Measurements from ENCODE around the gene CLDN7.

Gene CLDN7

DNA sequence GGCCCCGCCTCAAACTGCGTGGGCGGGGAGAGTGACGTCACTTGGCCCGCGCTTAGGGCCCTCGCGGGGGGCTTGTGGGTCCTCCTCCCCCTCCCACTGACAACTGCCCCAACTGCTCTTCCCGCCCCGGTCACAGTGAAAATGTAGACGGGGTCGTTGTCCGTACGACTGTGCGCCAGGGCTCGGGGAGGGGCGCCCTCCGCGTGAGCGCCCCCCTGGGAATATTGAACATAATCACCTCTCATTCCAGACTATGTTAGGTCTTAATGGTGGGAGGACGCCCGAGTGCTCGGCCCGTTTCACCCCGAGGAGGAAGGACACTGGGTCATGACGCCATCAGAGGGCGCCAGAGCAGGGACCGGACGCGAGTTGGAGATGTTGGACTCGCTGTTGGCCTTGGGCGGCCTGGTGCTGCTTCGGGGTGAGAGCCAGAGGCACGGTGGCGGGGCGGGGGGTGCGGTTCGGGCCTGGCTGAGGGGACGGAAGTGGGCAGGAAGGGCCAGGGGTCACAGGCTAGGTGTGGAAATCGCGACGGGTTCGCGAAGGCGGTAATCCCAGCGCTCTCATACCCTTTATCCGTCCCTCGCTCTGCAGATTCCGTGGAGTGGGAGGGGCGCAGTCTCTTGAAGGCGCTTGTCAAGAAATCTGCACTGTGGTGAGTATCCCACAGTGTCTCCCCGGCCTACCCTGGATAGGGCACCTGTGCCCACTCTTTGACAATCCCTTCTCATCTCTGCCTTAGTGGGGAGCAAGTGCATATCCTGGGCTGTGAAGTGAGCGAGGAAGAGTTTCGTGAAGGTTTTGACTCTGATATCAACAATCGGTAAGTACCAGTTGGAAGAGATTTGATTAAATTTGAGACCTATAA, 9.9 kb downstream of the CLDN7 start, which contains the start of gene ELP5:
TSS of gene ELP5 (plus strand) at position 40 of the 868 bp plus-strand sequence. CDS start at position 376, 336 bp downstream.
- peaks cover 39% of the 10 kb centered on the region for H4K20me1 ChIP-seq (ENCODE audit: insufficient read depth, low read length, poor library complexity, severe bottlenecking)
- peak within 1 kb of the TSS; percentile 94 for H2AFZ ChIP-seq (ENCODE audit: low read length)

DNA sequence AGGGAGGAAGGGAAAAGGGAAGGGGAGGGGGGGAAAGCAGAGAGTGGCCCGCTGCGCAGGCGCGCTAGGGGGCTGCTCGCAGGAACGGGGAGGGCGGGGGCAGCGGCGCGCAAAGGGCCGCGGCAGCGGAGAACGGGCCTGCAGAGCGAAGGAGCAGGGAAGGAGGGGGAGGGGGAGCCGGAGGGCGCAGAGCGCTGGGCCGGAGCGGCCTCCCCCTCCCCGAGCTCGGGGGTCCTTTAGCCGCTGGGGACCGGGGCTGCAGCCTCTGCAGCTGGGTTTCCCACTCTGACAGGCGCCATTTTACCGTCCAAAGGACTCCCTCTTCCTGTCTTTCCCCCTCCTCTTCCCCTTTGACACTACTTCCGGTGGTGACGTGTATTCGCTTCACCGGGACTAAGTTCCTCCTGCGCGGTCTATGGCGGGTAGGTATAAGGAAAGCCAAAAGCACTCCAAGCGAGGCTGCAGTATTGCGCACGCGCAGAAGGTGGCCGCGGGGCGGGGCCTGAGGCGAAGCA, 10.6 kb downstream of the CLDN7 start, which contains the start of gene CTDNEP1:
TSS of gene CTDNEP1 (minus strand) at position 74 of the 515 bp plus-strand sequence. CDS start 438 bp downstream, outside the sequence.
- Histone ChIP-seq H3F3A (ENCODE audit: low read depth) (no peaks in the 10 kb centered on the region), H2AFZ (ENCODE audit: low read length) (peak within 1 kb of the TSS; percentile 94), H3K9me2 (replicated peaks; ENCODE audit: low read depth, low read length) (no peaks in the 10 kb centered on the region), H3K9me3 (ENCODE audit: insufficient read depth, low read depth, low read length) (no peaks in the 10 kb centered on the region), H3K4me3 (ENCODE audit: low read length, poor library complexity, severe bottlenecking) (peak within 1 kb of the TSS; percentile 84), H4K20me1 (ENCODE audit: insufficient read depth, low read length, poor library complexity, severe bottlenecking) (peaks cover 40% of the 10 kb centered on the region), H3K4me1 (ENCODE audit: insufficient read depth, low read length, poor library complexity, severe bottlenecking) (peaks cover 37% of the 10 kb centered on the region), H3K9ac (ENCODE audit: low read depth, low read length, poor library complexity, severe bottlenecking) (peak within 1 kb of the TSS; percentile 87), H3K27me3 (ENCODE audit: insufficient read depth, low read length, poor library complexity, severe bottlenecking) (no peaks in the 10 kb centered on the region), H3K4me2 (ENCODE audit: low read depth, low read length, poor library complexity, severe bottlenecking) (peak within 1 kb of the TSS; percentile 99), H3K36me3 (ENCODE audit: insufficient read depth, low read length) (peaks cover 11% of the 10 kb centered on the region; the same call in 1 of the 2 replicates), H3K79me2 (ENCODE audit: insufficient read depth, low read length) (peaks cover 72% of the 10 kb centered on the region)
- TF ChIP-seq, protein P1, sequence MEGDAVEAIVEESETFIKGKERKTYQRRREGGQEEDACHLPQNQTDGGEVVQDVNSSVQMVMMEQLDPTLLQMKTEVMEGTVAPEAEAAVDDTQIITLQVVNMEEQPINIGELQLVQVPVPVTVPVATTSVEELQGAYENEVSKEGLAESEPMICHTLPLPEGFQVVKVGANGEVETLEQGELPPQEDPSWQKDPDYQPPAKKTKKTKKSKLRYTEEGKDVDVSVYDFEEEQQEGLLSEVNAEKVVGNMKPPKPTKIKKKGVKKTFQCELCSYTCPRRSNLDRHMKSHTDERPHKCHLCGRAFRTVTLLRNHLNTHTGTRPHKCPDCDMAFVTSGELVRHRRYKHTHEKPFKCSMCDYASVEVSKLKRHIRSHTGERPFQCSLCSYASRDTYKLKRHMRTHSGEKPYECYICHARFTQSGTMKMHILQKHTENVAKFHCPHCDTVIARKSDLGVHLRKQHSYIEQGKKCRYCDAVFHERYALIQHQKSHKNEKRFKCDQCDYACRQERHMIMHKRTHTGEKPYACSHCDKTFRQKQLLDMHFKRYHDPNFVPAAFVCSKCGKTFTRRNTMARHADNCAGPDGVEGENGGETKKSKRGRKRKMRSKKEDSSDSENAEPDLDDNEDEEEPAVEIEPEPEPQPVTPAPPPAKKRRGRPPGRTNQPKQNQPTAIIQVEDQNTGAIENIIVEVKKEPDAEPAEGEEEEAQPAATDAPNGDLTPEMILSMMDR (conservative IDR thresholded peaks at IDR 0.05; ENCODE audit: low read length): no peak
- TF ChIP-seq EZH2phosphoT487 (IDR thresholded peaks at IDR 0.05; ENCODE audit: borderline replicate concordance): no peak

More for the DNA sequence above, 9.9 kb downstream of the CLDN7 start, which contains the start of gene ELP5:
- TF ChIP-seq EZH2phosphoT487 (IDR thresholded peaks at IDR 0.05; ENCODE audit: borderline replicate concordance): no peak
- TF ChIP-seq, protein P1 (conservative IDR thresholded peaks at IDR 0.05; ENCODE audit: low read length): peak; percentile 41
- Histone ChIP-seq H3K4me3 (ENCODE audit: low read length, poor library complexity, severe bottlenecking) (peak within 1 kb of the TSS; percentile 84), H3K9me3 (ENCODE audit: insufficient read depth, low read depth, low read length) (no peaks in the 10 kb centered on the region), H3K4me2 (ENCODE audit: low read depth, low read length, poor library complexity, severe bottlenecking) (peak within 1 kb of the TSS; percentile 99), H3F3A (ENCODE audit: low read depth) (no peaks in the 10 kb centered on the region), H3K9ac (ENCODE audit: low read depth, low read length, poor library complexity, severe bottlenecking) (peak within 1 kb of the TSS; percentile 87), H3K27me3 (ENCODE audit: insufficient read depth, low read length, poor library complexity, severe bottlenecking) (no peaks in the 10 kb centered on the region), H3K36me3 (ENCODE audit: insufficient read depth, low read length) (peaks cover 18% of the 10 kb centered on the region; the same call in 1 of the 2 replicates), H3K79me2 (ENCODE audit: insufficient read depth, low read length) (peaks cover 65% of the 10 kb centered on the region), H3K9me2 (replicated peaks; ENCODE audit: low read depth, low read length) (no peaks in the 10 kb centered on the region), H3K4me1 (ENCODE audit: insufficient read depth, low read length, poor library complexity, severe bottlenecking) (peaks cover 37% of the 10 kb centered on the region)

DNA sequence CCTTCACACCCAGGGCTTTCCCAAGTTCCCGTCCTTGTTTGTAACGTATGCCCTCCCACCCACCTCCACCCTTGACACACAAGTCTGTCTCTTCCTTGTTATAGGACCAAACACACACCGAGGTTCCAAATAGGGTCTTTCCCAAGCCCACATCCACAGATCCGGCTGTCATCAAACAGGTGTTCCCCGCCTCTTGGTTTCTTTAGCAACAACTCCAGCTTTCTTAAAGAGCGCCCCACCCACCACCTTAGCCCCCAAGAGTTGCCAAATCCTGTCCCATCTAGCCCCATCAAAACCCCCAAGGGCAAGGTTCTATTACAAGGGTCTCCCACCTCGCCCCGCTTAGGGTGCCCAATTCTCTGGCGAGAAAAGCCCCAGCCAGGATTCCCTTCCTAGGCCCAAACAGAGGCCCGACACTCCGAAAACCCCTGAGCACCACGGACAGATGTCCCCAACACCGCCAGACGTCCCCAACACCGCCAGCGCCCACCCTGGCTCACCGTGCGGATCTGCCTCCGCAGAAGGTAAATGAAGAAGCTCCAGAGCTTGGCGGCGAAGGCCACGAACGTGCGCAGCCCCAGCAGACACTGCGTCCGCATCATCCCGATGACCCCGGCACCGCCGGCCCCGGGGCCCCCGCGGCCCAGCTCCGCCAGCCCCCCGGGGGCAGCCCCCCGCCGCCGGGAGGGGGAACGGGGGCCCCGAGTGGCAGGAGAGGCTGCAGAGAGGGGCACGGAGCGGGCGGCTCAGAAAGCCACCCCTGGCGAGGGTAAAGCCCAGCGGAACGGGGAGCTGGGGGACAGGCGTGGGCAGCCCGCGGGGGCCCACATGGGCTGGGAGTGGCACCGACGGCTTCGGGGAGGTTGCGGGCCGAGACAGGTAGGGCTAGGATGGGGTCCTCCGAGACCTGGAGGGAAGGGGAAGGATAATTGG, 11.3 kb downstream of the CLDN7 start:
- Histone ChIP-seq H3K9me3 (ENCODE audit: insufficient read depth, low read depth, low read length) (no peaks in the 10 kb centered on the region), H4K20me1 (ENCODE audit: insufficient read depth, low read length, poor library complexity, severe bottlenecking) (peaks cover 45% of the 10 kb centered on the region), H3K4me3 (ENCODE audit: low read length, poor library complexity, severe bottlenecking) (peak overlapping the region; percentile 84), H3F3A (ENCODE audit: low read depth) (no peaks in the 10 kb centered on the region), H3K9ac (ENCODE audit: low read depth, low read length, poor library complexity, severe bottlenecking) (peak overlapping the region; percentile 87), H3K4me2 (ENCODE audit: low read depth, low read length, poor library complexity, severe bottlenecking) (peak overlapping the region; percentile 99), H3K9me2 (replicated peaks; ENCODE audit: low read depth, low read length) (no peaks in the 10 kb centered on the region), H2AFZ (ENCODE audit: low read length) (no peak overlapping the region), H3K79me2 (ENCODE audit: insufficient read depth, low read length) (peaks cover 80% of the 10 kb centered on the region), H3K36me3 (ENCODE audit: insufficient read depth, low read length) (peaks cover 14% of the 10 kb centered on the region; the same call in 1 of the 2 replicates), H3K27me3 (ENCODE audit: insufficient read depth, low read length, poor library complexity, severe bottlenecking) (no peaks in the 10 kb centered on the region), H3K4me1 (ENCODE audit: insufficient read depth, low read length, poor library complexity, severe bottlenecking) (peaks cover 37% of the 10 kb centered on the region)
- TF ChIP-seq EZH2phosphoT487 (IDR thresholded peaks at IDR 0.05; ENCODE audit: borderline replicate concordance): no peak
- TF ChIP-seq, protein P1 (conservative IDR thresholded peaks at IDR 0.05; ENCODE audit: low read length): no peak
